GM21786 (cell line): ENCODE measurements around the gene PLCB3.
"Not testable (repeated sequence)": the region's sequence is repeated elsewhere in the genome, so short reads cannot be mapped to it uniquely, and the experiment has no call there.

Experiments used
- ATAC-seq: cut with Tn5 transposase; IDR thresholded peaks from one replicate; pipeline ENCODE4 v1.9.1; 2021; ENCODE audit not compliant: unreplicated experiment

PLCB3 gene

GRCh38 chr11:64303109-64304031, 52.0 kb downstream of the PLCB3 start:
- ATAC-seq, result no peak

GRCh38 chr11:64304032-64304315, 52.6 kb downstream of the PLCB3 start:
- ATAC-seq, result no peak

- ATAC-seq, result peak; percentile 22
These were observed 53.2 kb downstream of the PLCB3 start for GRCh38 chr11:64304316-64305072.

- peak; percentile 63 for ATAC-seq
These were observed 53.9 kb downstream of the PLCB3 start, which contains the start of gene ESRRA for GRCh38 chr11:64305075-64305690. ESRRA (plus strand) TSS chr11:64305524; CDS start chr11:64307180, 1,656 bp downstream.

GRCh38 chr11:64305691-64306562, 54.6 kb downstream of the PLCB3 start:
- peak; percentile 28 for ATAC-seq

GRCh38 chr11:64306563-64306875, 55.2 kb downstream of the PLCB3 start:
- no peak for ATAC-seq

- no peak for ATAC-seq
These were observed 55.7 kb downstream of the PLCB3 start for GRCh38 chr11:64306876-64307622.

- not testable (repeated sequence) for ATAC-seq
These were observed 56.5 kb downstream of the PLCB3 start for GRCh38 chr11:64307795-64308194.

- ATAC-seq, result no peak
These were observed 61.6 kb downstream of the PLCB3 start for GRCh38 chr11:64312947-64313346.

GRCh38 chr11:64313491-64314145, 62.3 kb downstream of the PLCB3 start:
- no peak for ATAC-seq

GRCh38 chr11:64314146-64314804, 62.9 kb downstream of the PLCB3 start:
- ATAC-seq, result no peak

- ATAC-seq, result no peak
These were observed 63.7 kb downstream of the PLCB3 start for GRCh38 chr11:64314805-64315561.

- not testable (repeated sequence) for ATAC-seq
These were observed 64.6 kb downstream of the PLCB3 start for GRCh38 chr11:64315667-64316526.

- ATAC-seq, result no peak
These were observed 65.5 kb downstream of the PLCB3 start for GRCh38 chr11:64316672-64317324.

GRCh38 chr11:64317325-64317960, 66.1 kb downstream of the PLCB3 start, which contains the start of gene TRMT112:
TRMT112 (minus strand) TSS chr11:64317559; CDS start chr11:64317526, 33 bp downstream.
- ATAC-seq, result peak; percentile 51
